Keratinocyte (primary cell): ENCODE results near the gene MICAL2.

Source experiments
- CTCF ChIP-seq, 3 experiments: IDR thresholded peaks in 1 of 3; conservative IDR thresholded peaks in 1 of 3; optimal IDR thresholded peaks in 1 of 3; 2 replicates in 2 of 3; 3 replicates in 1 of 3; pipeline versions ENCODE3 to v1.5.1; 2011; ENCODE audit warnings: low read length in 3 of 3, mild to moderate bottlenecking in 3 of 3, moderate library complexity in 2 of 3, control low read depth in 1 of 3, inconsistent platforms in 1 of 3; ENCODE audit not compliant: insufficient read depth in 2 of 3; ENCODE audit errors: extremely low read depth in 1 of 3
- EZH2 ChIP-seq: IDR thresholded peaks from one replicate; pipeline ENCODE4 v1.6.1; 2012; ENCODE audit warnings: inconsistent platforms, mild to moderate bottlenecking, low read length, moderate library complexity

- no peak for TF ChIP-seq CTCF (optimal IDR thresholded peaks at IDR 0.05 in 1 of 3, IDR thresholded peaks at IDR 0.05 in 1 of 3, conservative IDR thresholded peaks at IDR 0.05 in 1 of 3; ENCODE audit: extremely low read depth in 1 of 3, insufficient read depth in 2 of 3, low read length in 3 of 3)
- TF ChIP-seq EZH2 = no peak
Observed at GRCh38 chr11:12286606-12287005, 176.2 kb downstream of the MICAL2 start.
